ENCODE measurements around the gene GSTO2.
"Not testable (repeated sequence)": the region's sequence is repeated elsewhere in the genome, so short reads cannot be mapped to it uniquely, and the experiment has no call there.

The GSTO2 gene

DNA sequence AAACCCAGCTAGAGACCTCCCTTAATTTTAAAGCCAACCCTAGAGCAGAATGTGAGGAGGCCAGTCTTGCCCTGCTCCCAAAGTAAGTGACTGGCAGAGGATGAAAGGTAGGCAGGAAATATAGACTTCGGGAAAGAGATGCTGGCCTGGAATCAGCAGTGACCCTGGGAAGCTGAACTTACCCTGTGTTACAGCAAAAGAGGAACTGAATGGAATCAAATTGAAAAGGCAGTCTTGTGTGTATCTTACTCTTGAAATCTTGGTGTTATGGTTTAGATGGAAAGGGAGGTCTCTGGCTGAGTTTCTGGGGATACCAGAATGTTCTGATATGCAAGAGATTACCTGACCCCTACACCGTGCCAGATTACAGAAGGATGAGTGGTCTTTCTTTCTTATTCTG is 28.9 kb upstream of the GSTO2 start:
- Histone ChIP-seq H3K27me3 (no peaks in the 10 kb centered on the region), H3K9ac (no peak overlapping the region), H3K27ac (no peak overlapping the region), H3K36me3 (no peaks in the 10 kb centered on the region), H4K20me1 (no peaks in the 10 kb centered on the region), H3K9me3 (peaks cover 17% of the 10 kb centered on the region), H3K4me2 (no peak overlapping the region), H3K4me1 (no peaks in the 10 kb centered on the region), H3K4me3 (no peak overlapping the region)
- TF ChIP-seq Cebpa-rat (IDR thresholded peaks at IDR 0.05): no peak

GRCh38 chr10:104242545-104242944 is 26.4 kb upstream of the GSTO2 start:
- no peak overlapping the region for H3K27ac ChIP-seq
- no peak for TF ChIP-seq Cebpa-rat (IDR thresholded peaks at IDR 0.05)
- H3K4me3 ChIP-seq: no peak overlapping the region
- no peaks in the 10 kb centered on the region for H3K4me1 ChIP-seq
- H3K9ac ChIP-seq: no peak overlapping the region
- peaks cover 26% of the 10 kb centered on the region for H3K9me3 ChIP-seq
- no peaks in the 10 kb centered on the region for H3K27me3 ChIP-seq
- no peaks in the 10 kb centered on the region for H3K36me3 ChIP-seq
- no peak overlapping the region for H3K4me2 ChIP-seq
- H4K20me1 ChIP-seq: no peaks in the 10 kb centered on the region

DNA sequence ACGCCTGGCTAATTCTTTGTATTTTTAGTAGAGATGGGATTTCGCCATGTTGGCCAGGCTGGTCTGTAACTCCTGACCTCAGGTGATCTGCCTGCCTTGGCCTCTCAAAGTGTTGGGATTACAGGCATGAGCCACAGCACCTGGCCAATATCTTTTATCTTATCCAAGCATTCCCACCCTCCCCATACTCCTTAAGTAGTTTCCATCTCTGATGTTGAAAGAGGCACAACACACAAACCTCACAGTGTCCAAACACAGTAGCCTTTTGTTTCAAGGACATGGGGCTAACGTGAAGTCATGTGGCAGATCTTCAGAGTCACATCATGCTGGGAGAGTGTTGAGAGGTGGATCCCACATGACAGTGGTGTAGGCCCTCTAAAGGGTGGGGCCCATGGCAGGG is 26.0 kb upstream of the GSTO2 start:
- H3K9ac ChIP-seq, H3K27me3 ChIP-seq, H3K4me1 ChIP-seq, H3K27ac ChIP-seq, H3K36me3 ChIP-seq, H4K20me1 ChIP-seq, H3K4me3 ChIP-seq, H3K4me2 ChIP-seq: not testable (repeated sequence)
- peaks cover 26% of the 10 kb centered on the region for H3K9me3 ChIP-seq

DNA sequence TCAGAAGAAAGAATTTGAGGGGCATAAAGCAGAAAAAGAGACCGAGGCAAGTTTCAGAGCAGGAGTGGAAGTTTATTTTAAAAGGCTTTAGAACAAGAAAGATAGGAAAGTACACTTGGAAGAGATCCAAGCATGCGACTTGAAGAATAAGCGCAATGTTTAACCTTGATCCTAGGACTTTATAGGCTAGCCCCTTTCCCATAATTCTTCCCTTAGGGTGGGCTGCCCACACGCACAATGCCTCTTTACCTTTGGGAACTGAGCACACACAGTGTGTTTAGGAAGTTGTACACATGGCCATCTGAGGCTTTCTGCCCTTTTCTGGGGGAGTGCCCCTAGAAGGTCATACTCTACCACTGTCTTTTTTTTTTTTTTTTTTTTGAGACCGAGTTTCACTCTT is 25.5 kb upstream of the GSTO2 start:
- H3K4me2 ChIP-seq: no peak overlapping the region
- H3K36me3 ChIP-seq: no peaks in the 10 kb centered on the region
- H3K9ac ChIP-seq: no peak overlapping the region
- TF ChIP-seq Cebpa-rat (IDR thresholded peaks at IDR 0.05): no peak
- peaks cover 27% of the 10 kb centered on the region for H3K9me3 ChIP-seq
- no peak overlapping the region for H3K27ac ChIP-seq
- no peak overlapping the region for H3K4me3 ChIP-seq
- no peaks in the 10 kb centered on the region for H3K4me1 ChIP-seq
- no peaks in the 10 kb centered on the region for H3K27me3 ChIP-seq
- no peaks in the 10 kb centered on the region for H4K20me1 ChIP-seq

- no peaks in the 10 kb centered on the region for H3K4me1 ChIP-seq
- no peaks in the 10 kb centered on the region for H3K27me3 ChIP-seq
- no peaks in the 10 kb centered on the region for H4K20me1 ChIP-seq
- H3K4me3 ChIP-seq: no peak overlapping the region
- no peak for TF ChIP-seq Cebpa-rat (IDR thresholded peaks at IDR 0.05)
- no peak overlapping the region for H3K4me2 ChIP-seq
- peaks cover 32% of the 10 kb centered on the region for H3K9me3 ChIP-seq
- no peaks in the 10 kb centered on the region for H3K36me3 ChIP-seq
- H3K9ac ChIP-seq: no peak overlapping the region
- no peak overlapping the region for H3K27ac ChIP-seq
Observed at GRCh38 chr10:104245066-104245632, 23.8 kb upstream of the GSTO2 start.

DNA sequence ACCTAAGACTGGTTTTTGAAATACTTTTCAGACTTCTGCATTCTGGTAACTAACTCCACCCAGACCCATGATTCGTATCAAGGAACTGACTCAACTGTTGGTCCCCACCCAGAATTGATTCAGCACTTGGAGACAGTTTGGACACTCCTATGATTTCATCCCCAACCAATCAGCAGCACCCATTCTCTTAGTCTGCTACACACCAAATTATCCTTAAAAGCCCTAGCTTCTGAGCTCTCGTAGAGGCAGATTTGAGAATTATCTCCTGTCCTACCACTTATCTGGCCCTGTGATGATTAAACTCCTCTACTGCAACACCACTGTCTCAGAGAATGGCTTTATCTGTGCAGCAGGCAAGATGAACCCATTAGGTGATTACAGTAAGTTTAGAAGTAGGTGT is 22.0 kb upstream of the GSTO2 start:
- Histone ChIP-seq H3K9me3 (peaks cover 32% of the 10 kb centered on the region), H3K9ac (no peak overlapping the region), H3K27ac (no peak overlapping the region), H4K20me1 (no peaks in the 10 kb centered on the region), H3K4me3 (no peak overlapping the region), H3K4me2 (no peak overlapping the region), H3K27me3 (no peaks in the 10 kb centered on the region), H3K4me1 (no peaks in the 10 kb centered on the region), H3K36me3 (no peaks in the 10 kb centered on the region)
- TF ChIP-seq Cebpa-rat (IDR thresholded peaks at IDR 0.05): no peak

DNA sequence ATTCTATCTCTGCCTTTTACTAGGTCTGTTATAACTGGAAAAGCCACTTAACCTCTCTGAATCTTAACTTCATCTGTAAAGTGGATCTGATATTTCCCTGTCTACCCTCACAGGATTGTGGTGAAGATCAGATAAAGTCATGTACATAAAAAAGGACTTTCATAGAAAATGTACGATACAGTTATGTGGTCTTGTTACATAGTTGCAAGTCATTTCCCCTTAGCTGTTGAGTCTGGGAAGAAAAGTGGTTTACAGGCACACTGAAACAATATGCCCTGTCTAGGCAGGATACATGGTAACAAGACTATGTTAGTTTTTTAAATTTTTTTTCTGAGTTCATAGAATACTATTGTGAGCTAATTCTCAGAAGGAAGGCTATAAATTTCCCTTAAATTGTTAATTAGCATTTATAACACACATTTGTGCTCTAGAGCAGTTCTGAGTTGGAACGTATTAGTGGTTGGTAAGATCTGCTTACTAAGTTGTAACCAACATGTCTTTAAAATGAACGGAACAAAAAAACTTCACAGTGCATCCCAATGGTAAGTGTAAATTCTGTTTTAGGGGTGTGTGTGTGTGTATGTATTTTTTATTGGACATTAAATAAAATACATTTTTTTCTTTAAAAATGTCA is 21.4 kb upstream of the GSTO2 start:
- Histone ChIP-seq H3K27me3 (no peaks in the 10 kb centered on the region), H3K9ac (no peak overlapping the region), H3K9me3 (peaks cover 32% of the 10 kb centered on the region), H3K4me3 (no peak overlapping the region), H3K4me1 (no peaks in the 10 kb centered on the region), H3K4me2 (no peak overlapping the region), H3K36me3 (no peaks in the 10 kb centered on the region), H4K20me1 (no peaks in the 10 kb centered on the region), H3K27ac (no peak overlapping the region)
- TF ChIP-seq Cebpa-rat (IDR thresholded peaks at IDR 0.05): no peak

GRCh38 chr10:104248931-104249330 is 20.1 kb upstream of the GSTO2 start:
- H3K4me3 ChIP-seq, H3K27ac ChIP-seq: not testable (repeated sequence)
- H3K9me3 ChIP-seq: peaks cover 32% of the 10 kb centered on the region

GRCh38 chr10:104250371-104250770 is 18.6 kb upstream of the GSTO2 start:
- no peaks in the 10 kb centered on the region for H3K27me3 ChIP-seq
- no peak overlapping the region for H3K27ac ChIP-seq
- H3K4me3 ChIP-seq: no peak overlapping the region
- no peak overlapping the region for H3K9ac ChIP-seq
- no peaks in the 10 kb centered on the region for H3K36me3 ChIP-seq
- H4K20me1 ChIP-seq: no peaks in the 10 kb centered on the region
- no peak overlapping the region for H3K4me2 ChIP-seq
- peaks cover 12% of the 10 kb centered on the region for H3K4me1 ChIP-seq
- TF ChIP-seq Cebpa-rat (IDR thresholded peaks at IDR 0.05): no peak
- H3K9me3 ChIP-seq: peaks cover 24% of the 10 kb centered on the region

More at GRCh38 chr10:104248931-104249330, 20.1 kb upstream of the GSTO2 start:
- not testable (repeated sequence) for H3K4me2 ChIP-seq, H4K20me1 ChIP-seq, H3K36me3 ChIP-seq, H3K27me3 ChIP-seq, H3K9ac ChIP-seq, H3K4me1 ChIP-seq

DNA sequence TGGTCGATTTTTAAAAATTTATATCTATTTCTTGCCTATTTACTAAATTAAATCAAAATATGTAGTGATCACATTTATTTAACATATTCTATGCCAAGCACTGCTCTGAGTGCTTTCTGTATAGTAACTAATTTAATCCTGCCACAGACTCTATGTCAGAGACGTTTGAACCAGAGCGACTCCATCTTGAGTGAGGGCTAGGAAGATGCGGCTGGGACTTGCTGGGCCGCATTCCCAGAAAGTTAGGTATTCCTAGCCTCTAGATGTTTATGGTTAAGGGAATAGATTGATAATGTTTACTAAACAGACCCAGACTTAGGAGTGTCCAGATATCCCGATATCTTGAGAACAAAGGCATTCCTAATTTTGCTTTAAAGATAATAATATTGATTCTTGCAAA is 17.5 kb upstream of the GSTO2 start:
- Histone ChIP-seq H3K4me1 (peaks cover 20% of the 10 kb centered on the region), H3K27me3 (no peaks in the 10 kb centered on the region), H3K4me2 (no peak overlapping the region), H4K20me1 (peaks cover 9% of the 10 kb centered on the region; the same call in 1 of the 2 replicates), H3K9ac (no peak overlapping the region), H3K4me3 (no peak overlapping the region), H3K36me3 (no peaks in the 10 kb centered on the region), H3K9me3 (peaks cover 14% of the 10 kb centered on the region), H3K27ac (no peak overlapping the region)
- no peak for TF ChIP-seq Cebpa-rat (IDR thresholded peaks at IDR 0.05)

DNA sequence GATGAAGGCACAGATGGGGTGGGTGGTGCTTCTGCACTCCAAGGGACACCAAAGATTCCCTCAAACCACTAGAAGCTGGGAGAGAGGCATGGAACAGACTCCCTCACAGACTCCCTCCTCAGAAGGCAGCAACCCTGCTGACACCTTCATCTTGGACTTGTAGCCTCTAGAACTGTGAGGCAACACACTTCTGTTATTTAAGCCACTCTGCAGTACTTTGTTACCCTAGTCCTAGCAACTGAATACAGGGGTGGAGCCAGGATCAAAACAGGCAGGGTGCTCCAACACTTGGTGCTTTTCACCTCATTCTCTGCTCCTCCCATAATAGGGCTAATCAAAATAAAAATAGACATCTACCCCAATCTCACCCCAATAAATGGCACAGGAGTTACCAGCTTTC is 16.6 kb upstream of the GSTO2 start:
- peaks cover 4% of the 10 kb centered on the region; the same call in 1 of the 2 replicates for H3K36me3 ChIP-seq
- H3K4me3 ChIP-seq: no peak overlapping the region
- TF ChIP-seq Cebpa-rat (IDR thresholded peaks at IDR 0.05): no peak
- peaks cover 18% of the 10 kb centered on the region; the same call in 1 of the 2 replicates for H4K20me1 ChIP-seq
- peaks cover 30% of the 10 kb centered on the region for H3K4me1 ChIP-seq
- H3K27ac ChIP-seq: no peak overlapping the region
- H3K9me3 ChIP-seq: peaks cover 6% of the 10 kb centered on the region; the same call in 1 of the 2 replicates
- H3K4me2 ChIP-seq: no peak overlapping the region
- no peak overlapping the region for H3K9ac ChIP-seq
- H3K27me3 ChIP-seq: no peaks in the 10 kb centered on the region
